Measurements from ENCODE around the gene SNRK. TPM values are rescaled to one million over a fixed set of nuclear protein-coding genes. Genes with fewer than 3 reads are reported as not detected.

The SNRK gene
- total RNA-seq, 1 experiment from 2014 or later, result 53.3 TPM

DNA sequence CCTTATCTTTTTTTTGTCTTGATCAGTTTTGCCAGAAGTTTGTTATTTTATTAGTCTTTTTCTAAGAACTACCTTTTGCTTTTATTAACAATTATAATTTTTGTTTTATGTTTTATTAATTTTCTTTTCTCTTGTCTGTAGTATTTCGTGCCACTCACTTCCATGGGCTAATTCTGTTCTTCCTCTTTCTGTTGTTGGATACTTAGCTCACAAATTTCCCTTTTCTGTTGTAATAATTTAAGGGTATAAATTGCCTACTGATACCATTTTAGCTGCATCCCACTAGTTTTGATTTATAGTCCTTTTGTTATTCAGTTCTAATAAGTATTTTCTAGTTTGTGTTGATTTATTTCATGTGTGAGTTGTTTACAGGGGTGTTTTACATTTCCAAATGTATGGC lies 48.6 kb downstream of the SNRK start:
- TF ChIP-seq CTCF (conservative IDR thresholded peaks at IDR 0.05; ENCODE audit: low read depth, low read length), result no peak
- TF ChIP-seq EZH2phosphoT487 (IDR thresholded peaks at IDR 0.05; ENCODE audit: borderline replicate concordance, low read length), result no peak
- TF ChIP-seq EZH2 (IDR thresholded peaks at IDR 0.05; ENCODE audit: low read length, unreplicated experiment), result no peak
- Histone ChIP-seq H3K9ac (ENCODE audit: low read length) (no peak overlapping the region), H3K4me3 (ENCODE audit: low read length) (no peak overlapping the region), H3K27me3 (ENCODE audit: low read length) (no peaks in the 10 kb centered on the region), H3K9me3 (ENCODE audit: low read length) (peaks cover 11% of the 10 kb centered on the region), H3K79me2 (ENCODE audit: low read length) (peaks cover 29% of the 10 kb centered on the region), H3K4me1 (ENCODE audit: insufficient read depth, low read length) (no peaks in the 10 kb centered on the region), H3K27ac (ENCODE audit: low read length) (no peak overlapping the region), H2AFZ (ENCODE audit: low read length) (no peak overlapping the region), H3K36me3 (ENCODE audit: low read depth, low read length) (peaks cover 71% of the 10 kb centered on the region), H4K20me1 (ENCODE audit: low read length) (no peaks in the 10 kb centered on the region), H3K4me2 (ENCODE audit: low read length) (no peak overlapping the region), H3F3A (ENCODE audit: low read length, unreplicated experiment) (peaks cover 4% of the 10 kb centered on the region), H3K9me2 (replicated peaks; ENCODE audit: low read length) (no peaks in the 10 kb centered on the region)
- BruUV-seq (replicated peaks), result no TSS peak
- POLR2A ChIA-PET (ENCODE audit: unreplicated experiment), result no interaction called here
- CTCF ChIA-PET, result no interaction called here
- ATAC-seq (no peak), DNase-seq (no peak)
- intact Hi-C loops (cut with micrococcal nuclease), result no loop called here

GRCh38 chr3:43335799-43336198 lies 49.5 kb downstream of the SNRK start:
- no peak overlapping the region for H3K4me3 ChIP-seq (ENCODE audit: low read length)
- no peak overlapping the region for H3K9ac ChIP-seq (ENCODE audit: low read length)
- CTCF ChIA-PET, result no interaction called here
- H3K79me2 ChIP-seq (ENCODE audit: low read length), result peaks cover 20% of the 10 kb centered on the region
- H3K27me3 ChIP-seq (ENCODE audit: low read length), result no peaks in the 10 kb centered on the region
- no peak overlapping the region for H2AFZ ChIP-seq (ENCODE audit: low read length)
- POLR2A ChIA-PET (ENCODE audit: unreplicated experiment), result no interaction called here
- BruUV-seq (replicated peaks), result no TSS peak
- no peaks in the 10 kb centered on the region for H3K9me2 ChIP-seq (replicated peaks; ENCODE audit: low read length)
- ATAC-seq (no peak), DNase-seq (no peak)
- peaks cover 4% of the 10 kb centered on the region for H3F3A ChIP-seq (ENCODE audit: low read length, unreplicated experiment)
- no peak overlapping the region for H3K4me2 ChIP-seq (ENCODE audit: low read length)
- intact Hi-C loops (cut with micrococcal nuclease), result no loop called here
- H3K27ac ChIP-seq (ENCODE audit: low read length), result no peak overlapping the region
- peaks cover 11% of the 10 kb centered on the region for H3K9me3 ChIP-seq (ENCODE audit: low read length)
- no peaks in the 10 kb centered on the region for H4K20me1 ChIP-seq (ENCODE audit: low read length)
- peaks cover 79% of the 10 kb centered on the region for H3K36me3 ChIP-seq (ENCODE audit: low read depth, low read length)
- TF ChIP-seq EZH2 (IDR thresholded peaks at IDR 0.05; ENCODE audit: low read length, unreplicated experiment) (no peak), EZH2phosphoT487 (IDR thresholded peaks at IDR 0.05; ENCODE audit: borderline replicate concordance, low read length) (no peak), CTCF (conservative IDR thresholded peaks at IDR 0.05; ENCODE audit: low read depth, low read length) (no peak)
- H3K4me1 ChIP-seq (ENCODE audit: insufficient read depth, low read length), result no peaks in the 10 kb centered on the region

DNA sequence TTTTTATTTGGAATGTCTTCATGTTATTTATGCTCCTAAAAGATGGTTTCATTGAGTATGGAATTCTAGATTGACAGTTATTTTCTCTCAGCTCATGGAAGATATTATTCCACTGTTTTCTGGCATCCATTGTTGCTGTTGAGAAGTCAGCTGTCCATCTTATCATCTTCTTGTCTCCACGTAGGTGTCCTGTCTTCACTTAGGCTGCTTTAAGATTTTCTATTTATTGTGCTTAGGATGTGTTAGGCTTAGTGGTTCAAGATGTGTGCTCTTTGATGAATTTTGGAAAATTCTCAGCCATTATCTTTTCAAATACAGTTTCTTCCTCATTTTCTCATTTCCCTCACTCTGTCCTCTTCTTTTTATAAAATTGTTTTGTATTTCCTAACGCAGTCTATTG lies 52.0 kb downstream of the SNRK start:
- Histone ChIP-seq H3K9me3 (ENCODE audit: low read length) (peaks cover 11% of the 10 kb centered on the region), H3K4me1 (ENCODE audit: insufficient read depth, low read length) (no peaks in the 10 kb centered on the region), H2AFZ (ENCODE audit: low read length) (no peak overlapping the region), H3K27ac (ENCODE audit: low read length) (no peak overlapping the region), H3K36me3 (ENCODE audit: low read depth, low read length) (peaks cover 81% of the 10 kb centered on the region), H3K9me2 (replicated peaks; ENCODE audit: low read length) (no peaks in the 10 kb centered on the region), H3K27me3 (ENCODE audit: low read length) (no peaks in the 10 kb centered on the region), H3K9ac (ENCODE audit: low read length) (no peak overlapping the region), H4K20me1 (ENCODE audit: low read length) (no peaks in the 10 kb centered on the region), H3K79me2 (ENCODE audit: low read length) (peaks cover 6% of the 10 kb centered on the region; the same call in 1 of the 2 replicates), H3K4me3 (ENCODE audit: low read length) (no peak overlapping the region), H3K4me2 (ENCODE audit: low read length) (no peak overlapping the region), H3F3A (ENCODE audit: low read length, unreplicated experiment) (peaks cover 4% of the 10 kb centered on the region)
- ATAC-seq (no peak), DNase-seq (no peak)
- CTCF ChIA-PET, result no interaction called here
- TF ChIP-seq EZH2 (IDR thresholded peaks at IDR 0.05; ENCODE audit: low read length, unreplicated experiment), result no peak
- TF ChIP-seq CTCF (conservative IDR thresholded peaks at IDR 0.05; ENCODE audit: low read depth, low read length), result no peak
- TF ChIP-seq EZH2phosphoT487 (IDR thresholded peaks at IDR 0.05; ENCODE audit: borderline replicate concordance, low read length), result no peak
- BruUV-seq (replicated peaks), result no TSS peak
- POLR2A ChIA-PET (ENCODE audit: unreplicated experiment), result no interaction called here
- intact Hi-C loops (cut with micrococcal nuclease), result no loop called here
